Stimulated activated CD4-positive, alpha-beta T cell treated with anti-CD3 and anti-CD28 coated beads, TNF-alpha, amount 100 ng/mL, for 24 hours (primary cell): ENCODE measurements around the gene CD3D.

Source experiments
- DNase-seq, 3 experiments: peaks; one replicate each; pipeline ENCODE4 v3.0.0-alpha.2; 2020; ENCODE audit warnings: low read depth in 3 of 3

The CD3D gene

DNA sequence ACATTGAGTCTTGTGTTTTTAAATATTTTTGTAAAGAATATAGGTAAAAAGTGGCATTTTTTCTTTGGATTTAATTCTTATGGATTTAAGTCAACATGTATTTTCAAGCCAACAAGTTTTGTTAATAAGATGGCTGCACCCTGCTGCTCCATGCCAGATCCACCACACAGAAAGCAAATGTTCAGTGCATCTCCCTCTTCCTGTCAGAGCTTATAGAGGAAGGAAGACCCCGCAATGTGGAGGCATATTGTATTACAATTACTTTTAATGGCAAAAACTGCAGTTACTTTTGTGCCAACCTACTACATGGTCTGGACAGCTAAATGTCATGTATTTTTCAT is 38.3 kb downstream of the CD3D start:
- DNase-seq: no peak

DNA sequence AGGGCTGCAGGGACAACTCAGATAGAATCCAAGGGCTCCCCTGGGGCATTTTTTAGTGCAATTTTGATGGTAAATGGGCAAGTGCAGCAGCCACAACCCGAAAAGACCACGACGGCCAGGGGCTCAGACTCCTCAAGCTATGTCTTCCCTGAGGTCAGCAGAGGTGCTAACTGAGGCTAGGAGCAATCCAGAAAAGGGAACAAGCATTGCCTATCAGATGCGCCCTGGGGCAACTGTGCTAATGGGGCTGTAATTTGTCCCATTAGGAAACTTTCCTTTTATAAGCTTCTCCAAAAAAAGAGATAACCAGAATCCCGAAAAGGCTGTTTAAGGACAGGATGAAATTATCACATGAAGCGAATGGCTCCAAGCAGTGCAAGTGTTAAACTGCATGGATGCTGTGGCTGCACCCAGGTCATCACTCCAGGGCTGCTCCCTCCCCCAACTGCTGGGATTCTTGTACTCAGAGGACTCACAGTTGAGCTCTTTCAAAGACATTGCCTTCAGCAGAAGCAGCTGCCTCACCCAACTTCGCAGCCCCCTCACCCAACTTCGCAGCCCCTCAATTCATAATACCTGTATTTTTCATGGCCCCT is 40.8 kb downstream of the CD3D start:
- DNase-seq: no peak

DNA sequence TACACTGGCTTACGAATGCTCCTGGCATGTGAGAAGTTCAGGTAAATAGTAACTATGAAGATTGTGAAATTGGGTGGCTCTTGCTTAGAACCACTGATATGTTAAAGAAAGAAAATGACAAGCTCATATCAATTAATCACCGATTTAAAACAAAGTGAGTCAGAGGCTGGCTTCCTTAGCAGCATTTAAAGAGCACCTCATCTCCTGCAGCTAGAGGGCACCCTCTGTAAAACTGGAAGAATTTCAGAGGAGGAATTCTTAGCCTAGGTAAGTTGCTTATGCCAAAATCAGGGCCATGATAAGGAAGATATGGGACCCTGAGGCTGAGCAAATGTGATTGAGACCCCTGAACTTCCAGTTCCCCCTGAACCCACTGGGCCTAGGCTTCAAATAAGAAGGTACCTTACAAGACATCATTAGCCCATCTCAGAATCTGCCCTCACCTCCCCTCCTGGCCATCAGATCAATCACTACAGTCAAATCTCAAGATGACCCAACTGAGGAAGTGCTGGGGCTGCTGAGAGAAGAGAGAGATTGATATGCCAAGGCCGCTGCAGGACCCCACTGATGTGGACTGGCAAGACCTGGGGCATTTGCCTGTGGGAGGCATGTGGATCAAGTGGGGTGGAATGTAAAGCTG is 46.6 kb downstream of the CD3D start:
- peak in 2 of 3 experiments; percentile 29 to 37 for DNase-seq

DNA sequence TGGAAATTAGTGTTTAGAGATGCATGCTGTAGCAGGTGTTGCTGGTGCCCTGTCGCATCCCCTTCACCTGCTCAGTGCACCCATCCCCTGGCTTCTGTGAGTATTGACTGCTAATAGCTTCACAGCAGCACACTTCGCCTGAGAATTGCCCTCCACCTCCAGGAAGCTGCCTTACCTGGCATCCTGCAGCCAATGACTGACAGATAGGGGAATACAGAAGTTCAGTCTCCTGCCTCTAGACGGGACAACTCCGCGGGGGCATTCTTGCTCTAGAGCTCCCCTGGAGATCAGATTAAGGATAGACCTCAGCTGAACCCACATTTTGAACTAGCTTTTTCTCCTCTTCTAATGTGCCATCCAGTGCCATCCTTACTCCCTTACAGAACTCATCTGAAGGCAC is 47.3 kb downstream of the CD3D start:
- DNase-seq: no peak

DNA sequence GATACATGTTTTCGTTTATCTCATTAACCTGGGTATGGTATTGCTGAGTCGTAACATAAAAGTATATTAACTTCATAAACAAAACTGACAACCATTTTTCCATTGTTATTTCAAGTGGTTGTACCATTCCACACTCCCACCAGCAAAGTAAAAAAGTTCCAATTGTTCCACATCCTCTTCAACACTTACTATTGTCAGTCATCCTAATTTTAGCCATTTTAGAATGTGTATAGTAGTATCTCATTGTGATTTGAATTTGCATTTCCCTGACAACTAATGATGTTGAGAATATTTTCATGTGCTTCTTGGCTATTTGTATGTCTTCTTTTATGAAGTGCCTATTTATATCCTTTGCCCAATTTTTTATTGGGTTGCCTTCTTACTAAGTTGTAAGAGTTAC is 48.5 kb downstream of the CD3D start:
- no peak for DNase-seq

DNA sequence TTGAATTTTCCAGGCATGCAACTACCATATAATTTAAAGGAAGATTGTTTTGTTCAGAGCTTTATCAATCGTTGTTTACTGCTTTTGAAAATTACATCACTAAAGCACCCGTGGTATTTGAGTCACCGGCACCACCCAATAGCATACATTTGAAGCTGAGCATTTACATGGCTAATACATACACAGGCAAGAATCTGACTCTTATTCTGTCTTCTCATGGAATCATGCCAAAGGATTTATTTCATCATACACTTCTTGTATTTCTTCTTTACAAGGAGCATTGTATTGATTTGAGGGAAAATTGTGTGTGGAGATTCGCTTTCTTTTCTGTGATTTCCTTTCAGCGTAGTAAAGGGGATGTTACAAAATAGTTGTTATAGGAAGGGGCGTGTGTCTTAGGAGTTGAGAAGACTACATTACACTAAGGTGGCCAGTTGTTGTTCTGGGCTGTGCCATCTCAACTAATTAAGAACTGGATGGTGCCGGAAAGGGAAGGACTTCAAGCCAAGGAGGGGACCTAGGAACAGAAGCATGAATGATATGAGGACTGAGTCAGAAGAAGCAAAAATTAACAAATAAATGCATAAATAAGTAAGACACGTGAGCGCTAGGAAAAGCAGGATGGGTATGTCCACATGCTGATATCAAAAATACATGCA is 50.9 kb downstream of the CD3D start:
- no peak for DNase-seq

DNA sequence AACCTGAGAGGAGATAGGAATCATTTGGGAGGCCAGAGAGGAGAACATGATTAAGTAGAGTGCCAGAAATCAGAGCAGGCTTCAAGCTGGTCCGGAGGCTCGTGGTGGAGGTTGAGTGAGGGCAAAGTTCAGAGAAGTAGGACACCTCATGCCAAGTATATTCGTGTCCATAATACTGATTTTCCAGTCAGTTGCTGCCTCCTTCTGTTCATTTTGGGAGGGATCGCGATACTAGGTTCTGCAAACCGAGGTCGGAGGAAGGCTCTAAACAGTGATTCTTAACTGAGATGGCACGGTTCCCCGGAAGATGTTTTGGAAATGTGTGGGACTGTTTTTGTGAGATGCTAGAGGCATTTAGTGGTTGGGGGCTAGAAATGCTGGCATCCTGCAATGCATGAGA is 51.6 kb downstream of the CD3D start:
- no peak for DNase-seq

DNA sequence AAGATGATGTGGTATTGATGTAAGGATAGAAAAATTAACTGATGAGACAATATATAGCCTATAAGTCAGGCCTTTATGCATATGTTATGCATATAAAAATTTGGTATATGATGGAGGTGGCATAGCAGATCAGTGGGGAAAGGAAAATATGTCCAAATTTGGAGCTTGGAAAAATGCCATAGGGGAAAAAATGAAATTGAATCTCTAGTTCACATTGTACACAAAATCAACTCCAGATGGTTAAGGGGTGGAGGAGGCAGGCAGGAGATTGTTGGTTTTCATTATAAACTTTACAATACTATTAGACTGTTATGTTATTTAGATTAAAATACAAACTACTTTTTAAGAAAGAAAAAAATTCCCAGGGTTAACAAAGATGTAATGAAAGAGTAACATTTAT is 53.1 kb downstream of the CD3D start:
- DNase-seq: no peak
